Gastroesophageal sphincter (tissue), 3 donors: ENCODE measurements around the gene MEIOC.

ENCODE experiments used
- EP300 ChIP-seq: sonication (generic); formaldehyde crosslinking; IDR thresholded peaks from one replicate; pipeline ENCODE4 v1.6.1; 2017; ENCODE audit warnings: antibody characterized with exemption, mild to moderate bottlenecking
- TF ChIP-seq, protein P1 (sequence below), 4 experiments: fragments of 200-600 bp in 2 of 4; fragments of 450-650 bp in 2 of 4; sonication (generic) in 1 of 4; IDR thresholded peaks; one replicate each; pipeline ENCODE4 v1.5.1; 2017 to 2019; ENCODE audit warnings: antibody characterized with exemption in 4 of 4, mild to moderate bottlenecking in 2 of 4, moderate library complexity in 2 of 4

DNA sequence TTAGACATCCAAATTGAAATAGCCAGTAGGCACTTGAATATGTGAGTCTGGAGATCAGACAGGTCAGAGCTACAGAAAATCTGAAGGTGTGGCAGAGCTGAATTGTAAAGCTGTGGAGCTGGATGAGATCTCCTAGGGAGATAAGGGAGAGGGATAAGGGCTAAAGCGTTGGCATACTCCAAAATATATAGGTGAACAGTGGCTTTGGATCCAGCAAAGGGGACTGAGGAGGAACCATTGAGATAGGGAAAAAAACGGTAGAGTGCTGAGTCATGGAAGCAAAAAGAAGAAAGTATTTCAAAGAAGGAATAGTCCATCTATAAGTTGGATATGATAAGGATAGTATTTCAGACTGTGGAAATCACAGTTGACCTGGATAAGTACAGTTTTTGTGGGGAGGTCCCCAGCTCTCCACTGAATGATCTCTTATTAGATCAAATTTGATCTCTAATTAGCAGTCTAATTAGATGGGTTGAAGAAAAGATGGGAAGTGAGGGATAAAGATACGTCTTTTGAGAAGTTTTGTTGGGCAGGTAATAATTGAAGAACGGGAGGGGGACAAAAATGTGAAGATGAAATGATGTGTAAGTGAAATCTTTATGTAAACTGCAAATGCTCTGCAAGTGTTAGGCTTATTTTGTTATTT lies 51.6 kb downstream of the MEIOC start:
- no peak for TF ChIP-seq EP300
- TF ChIP-seq, protein P1, sequence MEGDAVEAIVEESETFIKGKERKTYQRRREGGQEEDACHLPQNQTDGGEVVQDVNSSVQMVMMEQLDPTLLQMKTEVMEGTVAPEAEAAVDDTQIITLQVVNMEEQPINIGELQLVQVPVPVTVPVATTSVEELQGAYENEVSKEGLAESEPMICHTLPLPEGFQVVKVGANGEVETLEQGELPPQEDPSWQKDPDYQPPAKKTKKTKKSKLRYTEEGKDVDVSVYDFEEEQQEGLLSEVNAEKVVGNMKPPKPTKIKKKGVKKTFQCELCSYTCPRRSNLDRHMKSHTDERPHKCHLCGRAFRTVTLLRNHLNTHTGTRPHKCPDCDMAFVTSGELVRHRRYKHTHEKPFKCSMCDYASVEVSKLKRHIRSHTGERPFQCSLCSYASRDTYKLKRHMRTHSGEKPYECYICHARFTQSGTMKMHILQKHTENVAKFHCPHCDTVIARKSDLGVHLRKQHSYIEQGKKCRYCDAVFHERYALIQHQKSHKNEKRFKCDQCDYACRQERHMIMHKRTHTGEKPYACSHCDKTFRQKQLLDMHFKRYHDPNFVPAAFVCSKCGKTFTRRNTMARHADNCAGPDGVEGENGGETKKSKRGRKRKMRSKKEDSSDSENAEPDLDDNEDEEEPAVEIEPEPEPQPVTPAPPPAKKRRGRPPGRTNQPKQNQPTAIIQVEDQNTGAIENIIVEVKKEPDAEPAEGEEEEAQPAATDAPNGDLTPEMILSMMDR (IDR thresholded peaks at IDR 0.05): no peak
